MM.1S (cell line): ENCODE measurements around the gene TDRD7.

ENCODE experiments used
- DNase-seq: peaks from one replicate; pipeline ENCODE4 v3.0.0-alpha.2; 2015
- H2AFZ ChIP-seq: fragments of 300-600 bp; sonication (generic); 2 replicates; pipeline ENCODE4 v1.6.0; 2016; ENCODE audit warnings: antibody characterized with exemption, low read length
- H3F3A ChIP-seq: fragments of 300-600 bp; sonication (generic); 2 replicates; pipeline ENCODE4 v1.6.1; 2016; ENCODE audit warnings: mild to moderate bottlenecking, antibody characterized with exemption, low read length, moderate library complexity, mixed read lengths; ENCODE audit not compliant: insufficient read depth
- H3K27ac ChIP-seq: fragments of 300-600 bp; sonication (generic); 2 replicates; pipeline ENCODE4 v1.5.1; 2016; ENCODE audit warnings: mild to moderate bottlenecking, low read length
- H3K27me3 ChIP-seq: fragments of 300-600 bp; sonication (generic); replicated peaks from 2 replicates; pipeline ENCODE4 v1.6.0; 2016; ENCODE audit warnings: low read length; ENCODE audit not compliant: insufficient read depth
- H3K36me3 ChIP-seq: fragments of 300-600 bp; sonication (generic); replicated peaks from 2 replicates; pipeline ENCODE4 v1.6.1; 2016; ENCODE audit warnings: mild to moderate bottlenecking, low read length, mixed read lengths; ENCODE audit not compliant: insufficient read depth
- H3K4me1 ChIP-seq: fragments of 300-600 bp; sonication (generic); 2 replicates; pipeline ENCODE4 v1.6.1; 2016; ENCODE audit warnings: low read length, mixed read lengths
- H3K4me2 ChIP-seq: fragments of 300-600 bp; sonication (generic); 2 replicates; pipeline ENCODE4 v1.6.0; 2016; ENCODE audit warnings: low read depth, low read length
- H3K4me3 ChIP-seq: fragments of 300-600 bp; sonication (generic); 2 replicates; pipeline ENCODE4 v1.5.1; 2016; ENCODE audit warnings: low read length, mixed read lengths
- H3K79me2 ChIP-seq: fragments of 300-600 bp; sonication (generic); 2 replicates; pipeline ENCODE4 v1.6.1; 2016; ENCODE audit warnings: mixed run types, low read length, mixed read lengths
- H3K9ac ChIP-seq: fragments of 300-600 bp; sonication (generic); 2 replicates; pipeline ENCODE4 v1.6.1; 2016; ENCODE audit warnings: low read length, mixed read lengths
- H3K9me2 ChIP-seq: fragments of 300-600 bp; sonication (generic); replicated peaks from 2 replicates; pipeline ENCODE4 v1.6.1; 2016; ENCODE audit warnings: mild to moderate bottlenecking, low read length, mixed read lengths; ENCODE audit not compliant: insufficient read depth
- H3K9me3 ChIP-seq: fragments of 300-600 bp; sonication (generic); replicated peaks from 2 replicates; pipeline ENCODE4 v1.6.1; 2016; ENCODE audit warnings: mild to moderate bottlenecking, low read length, mixed read lengths; ENCODE audit not compliant: insufficient read depth
- H4K20me1 ChIP-seq: fragments of 300-600 bp; sonication (generic); 2 replicates; pipeline ENCODE4 v1.6.1; 2016; ENCODE audit warnings: mild to moderate bottlenecking, low read length, moderate library complexity, mixed read lengths; ENCODE audit not compliant: insufficient read depth
- EZH2 ChIP-seq: fragments of 300-600 bp; sonication (generic); optimal IDR thresholded peaks from 2 replicates; pipeline ENCODE3; 2017; ENCODE audit warnings: low read depth, mild to moderate bottlenecking, antibody characterized with exemption, low read length, mixed read lengths
- EZH2phosphoT487 ChIP-seq: fragments of 300-600 bp; sonication (generic); IDR thresholded peaks from 2 replicates; pipeline ENCODE4 v1.6.1; 2018; ENCODE audit warnings: antibody characterized with exemption, low read length
- TF ChIP-seq, protein P1 (sequence below): fragments of 300-600 bp; sonication (generic); IDR thresholded peaks from 2 replicates; pipeline ENCODE4 v1.5.1; 2016; ENCODE audit warnings: antibody characterized with exemption, low read length, mixed read lengths

TDRD7 gene

GRCh38 chr9:97366889-97367288 is 45.0 kb upstream of the TDRD7 start:
- Histone ChIP-seq H3F3A (peaks cover 5% of the 10 kb centered on the region; the same call in 1 of the 2 replicates), H2AFZ (no peak overlapping the region), H4K20me1 (no peaks in the 10 kb centered on the region), H3K4me3 (no peak overlapping the region), H3K36me3 (no peaks in the 10 kb centered on the region), H3K4me2 (no peak overlapping the region), H3K27ac (no peak overlapping the region), H3K9me2 (no peaks in the 10 kb centered on the region), H3K9me3 (no peaks in the 10 kb centered on the region), H3K4me1 (peaks cover 20% of the 10 kb centered on the region), H3K79me2 (no peaks in the 10 kb centered on the region), H3K27me3 (no peaks in the 10 kb centered on the region), H3K9ac (no peak overlapping the region)
- TF ChIP-seq, protein P1, sequence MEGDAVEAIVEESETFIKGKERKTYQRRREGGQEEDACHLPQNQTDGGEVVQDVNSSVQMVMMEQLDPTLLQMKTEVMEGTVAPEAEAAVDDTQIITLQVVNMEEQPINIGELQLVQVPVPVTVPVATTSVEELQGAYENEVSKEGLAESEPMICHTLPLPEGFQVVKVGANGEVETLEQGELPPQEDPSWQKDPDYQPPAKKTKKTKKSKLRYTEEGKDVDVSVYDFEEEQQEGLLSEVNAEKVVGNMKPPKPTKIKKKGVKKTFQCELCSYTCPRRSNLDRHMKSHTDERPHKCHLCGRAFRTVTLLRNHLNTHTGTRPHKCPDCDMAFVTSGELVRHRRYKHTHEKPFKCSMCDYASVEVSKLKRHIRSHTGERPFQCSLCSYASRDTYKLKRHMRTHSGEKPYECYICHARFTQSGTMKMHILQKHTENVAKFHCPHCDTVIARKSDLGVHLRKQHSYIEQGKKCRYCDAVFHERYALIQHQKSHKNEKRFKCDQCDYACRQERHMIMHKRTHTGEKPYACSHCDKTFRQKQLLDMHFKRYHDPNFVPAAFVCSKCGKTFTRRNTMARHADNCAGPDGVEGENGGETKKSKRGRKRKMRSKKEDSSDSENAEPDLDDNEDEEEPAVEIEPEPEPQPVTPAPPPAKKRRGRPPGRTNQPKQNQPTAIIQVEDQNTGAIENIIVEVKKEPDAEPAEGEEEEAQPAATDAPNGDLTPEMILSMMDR = no peak
- TF ChIP-seq EZH2phosphoT487 (no peak), EZH2 (no peak)
- DNase-seq = no peak

DNA sequence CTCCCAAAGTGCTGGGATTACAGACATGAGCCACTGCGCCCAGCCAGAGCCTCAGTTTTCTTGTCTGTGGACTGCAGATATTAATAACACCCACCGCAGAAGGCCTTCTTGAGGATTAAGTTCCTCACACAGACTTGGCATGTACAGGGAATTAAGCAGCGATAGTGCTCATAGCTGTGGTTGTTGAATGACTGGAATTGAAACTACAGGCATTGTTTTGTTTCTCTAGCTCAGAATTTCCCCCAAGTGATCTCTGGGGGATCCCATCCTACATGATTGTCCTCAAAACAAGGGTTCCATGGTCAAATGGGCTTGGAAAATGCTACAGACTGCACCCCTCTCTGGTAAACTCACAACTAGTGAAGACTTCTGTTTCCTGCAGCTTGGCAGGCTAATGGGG is 44.2 kb upstream of the TDRD7 start:
- no peaks in the 10 kb centered on the region for H3K79me2 ChIP-seq
- H3K27me3 ChIP-seq = no peaks in the 10 kb centered on the region
- no peak for TF ChIP-seq EZH2
- TF ChIP-seq, protein P1 = no peak
- TF ChIP-seq EZH2phosphoT487 = no peak
- H3K4me1 ChIP-seq = peaks cover 16% of the 10 kb centered on the region
- no peaks in the 10 kb centered on the region for H3K9me2 ChIP-seq
- H4K20me1 ChIP-seq = no peaks in the 10 kb centered on the region
- no peak overlapping the region for H3K4me3 ChIP-seq
- no peak overlapping the region for H2AFZ ChIP-seq
- no peak overlapping the region for H3K9ac ChIP-seq
- H3K9me3 ChIP-seq = no peaks in the 10 kb centered on the region
- no peak overlapping the region for H3K4me2 ChIP-seq
- DNase-seq = no peak
- H3K27ac ChIP-seq = no peak overlapping the region
- peaks cover 5% of the 10 kb centered on the region; the same call in 1 of the 2 replicates for H3F3A ChIP-seq
- H3K36me3 ChIP-seq = no peaks in the 10 kb centered on the region

- no peak for DNase-seq
- peaks cover 6% of the 10 kb centered on the region for H3K4me1 ChIP-seq
- no peak overlapping the region for H3K4me3 ChIP-seq
- H3K9me2 ChIP-seq = no peaks in the 10 kb centered on the region
- no peak overlapping the region for H2AFZ ChIP-seq
- no peak overlapping the region for H3K4me2 ChIP-seq
- no peaks in the 10 kb centered on the region for H3F3A ChIP-seq
- TF ChIP-seq EZH2 = no peak
- no peak for TF ChIP-seq EZH2phosphoT487
- TF ChIP-seq, protein P1 = no peak
- no peaks in the 10 kb centered on the region for H3K27me3 ChIP-seq
- no peak overlapping the region for H3K9ac ChIP-seq
- no peaks in the 10 kb centered on the region for H4K20me1 ChIP-seq
- H3K36me3 ChIP-seq = no peaks in the 10 kb centered on the region
- no peaks in the 10 kb centered on the region for H3K9me3 ChIP-seq
- H3K79me2 ChIP-seq = no peaks in the 10 kb centered on the region
- H3K27ac ChIP-seq = no peak overlapping the region
These were observed 42.9 kb upstream of the TDRD7 start for GRCh38 chr9:97368964-97369363.
